A549 treated with GW870086 at 1 μM for 4 hours (cell line): Measurements from ENCODE around the gene RNF41. TPM values are rescaled to one million over a fixed set of nuclear protein-coding genes. Genes with fewer than 3 reads are reported as not detected.

Source experiments
- total RNA-seq: library from RNA; stranded (reverse); fragments of 200-300 nt; extraction: Qiagen RNA extraction; gene quantifications from 5 replicates; pipeline ENCODE4 v1.2.3, GENCODE V29; 2022; ENCODE audit warnings: low read depth

RNF41 gene
- total RNA-seq: 20.0 to 27.0 TPM (median 24.3 TPM) in 5 replicates

DNA sequence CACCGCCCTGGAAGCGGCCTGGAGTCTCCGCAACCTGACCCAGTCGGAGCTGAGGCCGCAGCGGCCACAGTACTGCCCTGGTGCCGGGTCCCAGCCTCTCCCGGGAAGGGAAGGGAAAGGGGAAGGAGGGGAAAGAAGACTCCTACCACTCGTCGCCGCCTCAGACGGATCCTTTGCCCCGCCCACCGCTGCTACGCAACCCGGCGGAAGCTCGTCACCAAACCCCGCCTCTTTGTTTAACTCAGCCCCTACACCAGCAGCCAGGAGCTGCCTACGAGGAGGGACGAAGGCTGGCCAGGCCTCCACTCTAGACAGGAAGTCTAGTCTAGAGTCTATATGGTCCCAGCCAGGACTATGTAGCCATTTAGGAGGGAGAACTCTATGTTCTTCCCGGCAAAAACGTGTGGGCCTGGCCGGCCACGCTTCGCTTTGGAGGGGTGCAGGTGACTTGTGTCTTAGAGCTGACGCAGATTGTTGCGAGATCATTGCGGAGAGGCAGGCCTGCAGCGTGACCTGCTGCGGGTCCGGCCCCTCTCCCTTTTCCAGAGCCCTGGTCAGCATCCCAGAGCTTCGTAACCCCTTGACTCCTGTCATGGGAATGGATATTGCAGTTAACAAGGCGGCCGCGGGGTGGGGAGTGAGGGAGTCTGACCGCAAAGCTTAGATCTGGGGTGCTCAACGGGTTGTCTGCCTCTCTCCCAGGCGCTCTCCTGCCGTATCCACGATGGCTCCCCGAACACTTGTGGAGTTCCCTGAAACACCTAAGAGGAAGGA, at the start of gene RNF41:
Gene RNF41 (minus strand): TSS at position 166 of the 774 bp plus-strand sequence. CDS start 7,875 bp downstream, outside the sequence.

DNA sequence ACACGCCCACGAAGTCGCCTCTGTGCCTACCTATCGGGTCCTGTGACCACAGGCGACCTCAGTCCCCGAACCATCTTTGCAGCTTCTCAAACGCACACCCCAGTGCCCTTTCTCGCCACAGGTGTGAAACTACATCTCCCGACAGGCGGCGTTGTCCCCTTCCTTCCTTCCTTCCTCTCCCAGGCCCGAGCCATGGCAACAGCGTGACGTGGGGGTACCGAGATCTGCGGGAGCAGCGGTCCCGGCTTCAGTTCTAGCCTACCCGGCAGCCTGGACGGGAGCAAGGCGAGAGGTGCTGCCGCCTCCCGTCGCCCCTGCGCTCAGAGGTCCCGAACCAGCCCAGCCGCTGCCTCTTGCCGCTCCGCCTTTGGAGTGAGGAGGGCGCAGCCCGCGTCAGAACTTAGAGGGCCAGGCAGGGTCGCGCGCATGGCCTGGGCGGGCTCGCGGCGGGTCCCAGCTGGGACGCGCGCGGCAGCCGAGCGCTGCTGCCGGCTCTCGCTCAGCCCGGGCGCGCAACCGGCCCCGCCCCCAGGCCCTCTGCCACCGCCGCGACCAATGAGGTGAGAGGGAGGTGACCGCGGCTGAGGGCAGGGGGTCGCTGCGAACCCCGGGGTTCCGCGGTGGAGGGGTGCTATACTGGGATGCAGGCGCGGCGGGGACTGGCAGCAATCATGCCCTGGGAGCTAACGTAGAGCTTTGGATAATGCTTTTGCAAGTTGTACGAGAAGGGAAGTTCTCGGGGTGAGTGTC, 45.1 kb upstream of the RNF41 start, which contains the start of gene COQ10A:
Gene COQ10A (plus strand): TSS at position 250 of the 750 bp plus-strand sequence. CDS start 177 bp downstream, at position 427.

DNA sequence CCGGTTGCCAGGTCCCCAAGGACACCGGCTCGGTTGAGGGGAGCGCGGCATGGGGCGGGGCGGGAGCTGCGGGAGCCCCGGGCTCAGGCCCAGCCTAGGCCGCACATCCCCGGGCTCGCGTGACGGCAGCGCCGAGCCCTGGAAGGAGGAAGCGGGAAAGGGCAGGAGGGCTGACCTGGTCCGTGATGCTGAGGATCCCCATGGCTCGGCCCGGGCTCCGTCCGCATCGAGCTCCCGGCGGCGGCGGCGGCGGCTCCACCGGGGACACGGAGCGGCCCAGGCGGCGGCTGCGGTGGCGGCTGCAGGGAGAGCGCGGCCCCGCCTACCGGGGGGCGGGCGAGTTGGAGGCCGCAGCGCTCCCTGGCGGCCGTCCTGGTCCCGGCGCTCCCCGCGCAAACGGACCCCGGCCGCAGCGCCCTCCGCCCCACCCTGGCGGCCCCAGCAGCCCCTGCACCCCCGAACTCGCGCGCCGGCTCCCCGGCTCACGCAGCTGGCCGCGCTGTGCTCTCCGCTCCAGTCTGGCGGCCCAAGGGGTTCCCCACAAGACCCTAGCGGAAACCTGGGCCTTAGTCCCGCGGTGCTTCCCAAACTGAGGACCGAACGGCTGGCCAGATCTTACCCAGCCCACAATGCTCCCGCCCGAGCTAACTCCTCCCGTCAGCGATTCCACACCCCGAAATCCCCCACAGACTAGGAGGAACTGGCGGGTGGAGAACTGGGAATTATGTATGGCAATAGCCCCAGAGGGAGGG, 36.5 kb upstream of the RNF41 start, which contains the start of gene ANKRD52:
Gene ANKRD52 (minus strand): TSS at position 317 of the 752 bp plus-strand sequence. CDS start 115 bp downstream, at position 202.

DNA sequence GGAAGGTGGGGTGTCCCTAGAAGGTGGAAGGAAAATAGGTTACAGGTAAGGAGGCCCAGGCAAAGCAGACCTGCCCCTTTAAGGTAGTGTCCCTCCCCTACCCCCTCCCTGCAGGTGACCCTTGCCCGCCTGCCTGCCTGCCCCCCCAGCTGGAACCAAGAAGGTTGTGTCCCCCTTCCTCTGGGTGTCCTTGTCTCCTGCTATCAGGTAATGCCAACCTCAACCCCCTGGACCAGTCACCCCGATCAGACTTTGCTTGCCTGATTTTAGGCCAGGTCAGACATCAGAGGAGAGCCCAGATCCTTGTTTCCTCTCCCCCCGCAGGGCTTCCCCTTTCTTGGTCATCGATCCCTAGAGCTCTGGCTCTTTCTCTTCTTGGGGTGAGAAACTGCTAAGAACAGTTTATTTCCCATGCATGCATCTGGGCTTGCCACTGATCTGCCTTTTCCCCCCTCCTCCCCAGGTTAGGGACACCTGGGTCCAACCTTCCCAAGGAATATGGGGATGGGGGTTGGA, 8.3 kb upstream of the RNF41 start, which contains the start of gene SLC39A5:
Gene SLC39A5 (plus strand): TSS at position 136 of the 516 bp plus-strand sequence. CDS start 1,224 bp downstream, outside the sequence.

DNA sequence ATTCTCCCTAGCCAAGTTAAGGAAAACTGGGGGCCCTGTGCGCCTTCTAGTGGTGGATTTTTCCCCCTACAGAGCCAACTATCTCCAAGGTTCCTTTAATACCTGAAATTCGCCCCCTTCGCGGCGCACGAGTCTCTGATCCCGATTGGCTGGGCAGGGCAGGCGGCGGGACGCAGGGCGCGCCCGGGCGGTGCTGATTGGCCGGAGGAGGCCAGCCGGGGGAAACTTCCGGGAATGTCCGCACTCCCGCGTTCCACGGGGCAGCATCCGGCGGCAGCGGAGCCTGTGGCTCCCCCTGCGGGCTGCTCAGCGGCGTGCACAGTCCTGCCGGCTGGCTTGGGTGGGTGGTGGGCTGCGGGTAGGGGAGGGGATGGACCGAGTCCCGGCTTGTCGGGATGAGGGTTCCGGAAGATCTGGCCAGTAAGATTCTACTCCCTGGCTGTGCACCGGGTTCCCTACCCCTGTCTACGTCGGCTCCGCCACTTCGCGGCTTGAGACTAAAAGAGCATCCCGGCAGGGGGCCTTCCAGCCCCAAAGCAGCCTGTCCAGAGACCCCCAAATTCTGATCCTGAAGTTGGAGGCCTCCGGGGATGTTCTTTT, 2.5 kb upstream of the RNF41 start, which contains the start of gene NABP2:
Gene NABP2 (plus strand): TSS at position 241 of the 600 bp plus-strand sequence. CDS start 515 bp downstream, outside the sequence.

DNA sequence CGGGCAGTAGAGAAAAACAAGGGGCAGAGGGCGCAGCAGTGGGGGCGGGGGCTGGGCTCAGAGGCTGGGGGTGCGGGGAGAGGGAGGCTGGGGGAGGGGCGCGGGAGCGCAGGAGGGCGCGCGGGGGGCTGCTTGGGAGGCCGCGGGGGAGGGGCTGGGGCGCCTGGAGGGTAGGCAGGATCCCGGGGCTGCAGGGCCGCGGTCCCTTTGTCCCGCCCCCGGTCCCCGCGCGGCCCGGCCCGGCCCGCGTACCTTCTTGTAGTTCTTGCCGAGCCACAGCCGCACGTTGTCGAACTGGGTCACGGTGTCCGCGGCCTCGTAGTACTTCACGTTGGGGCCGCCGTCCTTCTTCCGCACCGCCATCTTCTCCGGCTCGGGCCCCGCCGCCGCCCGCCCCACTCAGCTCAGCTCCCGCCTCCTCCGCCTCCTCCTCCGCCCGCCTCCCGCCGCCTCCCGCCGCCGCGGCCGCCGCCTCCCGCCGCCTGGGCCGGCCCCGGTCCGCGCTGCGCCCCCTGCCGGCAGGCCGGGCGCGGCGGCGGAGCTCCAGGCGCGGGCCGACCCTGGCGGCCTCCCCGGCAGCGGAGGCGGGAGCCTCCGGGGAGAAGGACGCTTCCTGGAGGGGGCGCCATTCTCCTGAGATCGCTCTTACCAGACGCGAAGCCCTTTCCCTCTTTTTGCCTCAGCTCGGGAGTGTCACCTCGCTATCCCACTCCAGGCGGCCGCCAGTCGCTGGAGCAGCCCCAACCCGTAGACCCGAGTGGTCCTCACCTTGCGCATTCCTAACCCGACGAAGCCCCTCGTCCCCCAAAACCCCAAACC, 32.4 kb downstream of the RNF41 start, which contains the start of gene SMARCC2:
Gene SMARCC2 (minus strand): TSS at position 385 of the 819 bp plus-strand sequence. CDS start 22 bp downstream, at position 363.

DNA sequence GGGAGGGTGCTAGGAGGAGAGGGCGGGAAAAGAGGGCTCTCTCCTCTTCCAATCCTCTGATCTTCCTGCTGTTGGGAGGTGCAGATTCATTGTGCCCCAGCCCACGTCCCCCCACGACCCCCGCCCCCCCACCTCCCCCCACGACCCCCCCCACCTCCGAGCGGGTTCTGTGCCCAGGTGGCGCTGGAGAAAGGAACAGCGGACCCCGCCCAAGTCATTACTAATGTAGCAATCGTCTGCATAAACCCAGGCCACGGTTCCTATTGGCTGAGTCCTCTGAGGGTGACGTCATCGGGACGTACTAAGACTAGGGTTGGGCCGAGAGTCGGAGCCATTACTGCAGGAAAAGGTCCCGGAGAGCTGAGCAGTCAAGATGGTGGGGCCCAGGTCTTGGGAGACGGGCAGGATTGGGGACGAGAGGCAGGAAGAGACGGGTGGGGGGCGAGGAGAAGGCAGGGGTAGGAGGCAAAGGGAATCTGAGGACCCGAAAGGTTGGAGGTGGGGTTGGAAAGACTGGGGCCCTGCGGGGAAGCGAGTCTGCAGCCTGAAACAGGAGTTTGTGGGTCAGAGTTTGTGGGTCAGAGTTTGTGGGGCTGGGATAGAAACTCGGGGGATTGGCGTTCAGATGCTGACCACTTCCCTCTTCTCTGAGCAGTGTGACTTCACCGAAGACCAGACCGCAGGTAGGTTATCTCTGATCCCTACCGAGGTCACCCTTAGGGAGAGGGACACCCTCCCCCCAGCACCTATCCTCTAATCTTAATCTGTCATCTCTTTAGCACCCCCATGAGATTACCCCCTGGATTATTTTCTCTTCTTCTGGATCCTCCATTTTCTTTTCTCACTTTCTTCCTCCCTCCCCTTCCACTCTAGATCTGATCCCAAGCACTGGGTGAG, 63.4 kb downstream of the RNF41 start, which contains the start of gene MYL6:
Gene MYL6 (plus strand): TSS at position 331 of the 897 bp plus-strand sequence. CDS start 43 bp downstream, at position 374.

Other genes with a start within 250 kb of the RNF41 start
- 24.4 to 34.1 TPM (median 32.7 TPM) in 5 replicates for gene RAB5B, start 247.8 kb downstream of the RNF41 start, total RNA-seq
- 7.5 to 9.4 TPM (median 9.2 TPM) in 5 replicates for gene SUOX, start 224.6 kb downstream of the RNF41 start, total RNA-seq
- gene IKZF4, start 200.9 kb downstream of the RNF41 start, total RNA-seq: 1.7 to 3.9 TPM (median 2.9 TPM) in 5 replicates
- 700 to 893 TPM (median 717 TPM) in 5 replicates for gene RPS26, start 180.0 kb downstream of the RNF41 start, total RNA-seq
- gene ERBB3, start 141.8 kb downstream of the RNF41 start, total RNA-seq: 0.95 to 3.0 TPM (median 1.4 TPM) in 5 replicates
- gene PA2G4, start 117.4 kb downstream of the RNF41 start, total RNA-seq: 283 to 329 TPM (median 289 TPM) in 5 replicates
- 5,218 to 5,761 TPM (median 5,566 TPM) in 5 replicates for gene RPL41, start 105.3 kb downstream of the RNF41 start, total RNA-seq
- 2.4 to 3.6 TPM (median 2.6 TPM) in 5 replicates for gene ZC3H10, start 103.7 kb downstream of the RNF41 start, total RNA-seq
- gene ESYT1, start 93.7 kb downstream of the RNF41 start, total RNA-seq: 63.1 to 68.1 TPM (median 65.7 TPM) in 5 replicates
- 72.9 to 93.3 TPM (median 80.4 TPM) in 5 replicates for gene MYL6B, start 69.3 kb downstream of the RNF41 start, total RNA-seq
- 2,118 to 2,979 TPM (median 2,161 TPM) in 5 replicates for gene MYL6, start 63.6 kb downstream of the RNF41 start, total RNA-seq
- gene SMARCC2, start 32.4 kb downstream of the RNF41 start, total RNA-seq: 27.3 to 35.8 TPM (median 34.5 TPM) in 5 replicates
- gene NABP2, start 2.4 kb upstream of the RNF41 start, total RNA-seq: 53.0 to 66.2 TPM (median 57.4 TPM) in 5 replicates
- gene SLC39A5, start 8.1 kb upstream of the RNF41 start, total RNA-seq: 0.34 TPM in 1 of 5 replicates, not detected in the others
- gene ANKRD52, start 36.5 kb upstream of the RNF41 start, total RNA-seq: 37.2 to 45.2 TPM (median 43.7 TPM) in 5 replicates
- gene COQ10A, start 45.0 kb upstream of the RNF41 start, total RNA-seq: 16.2 to 17.4 TPM (median 17.0 TPM) in 5 replicates
- gene CS, start 78.4 kb upstream of the RNF41 start, total RNA-seq: 153 to 169 TPM (median 159 TPM) in 5 replicates
- 115 to 162 TPM (median 149 TPM) in 5 replicates for gene CNPY2, start 94.1 kb upstream of the RNF41 start, total RNA-seq
- 13.1 to 19.3 TPM (median 15.9 TPM) in 5 replicates for gene PAN2, start 112.1 kb upstream of the RNF41 start, total RNA-seq
- 0.21 to 0.70 TPM (median 0.49 TPM) in 4 of 5 replicates, not detected in the other for gene IL23A, start 117.0 kb upstream of the RNF41 start, total RNA-seq
- 9.8 to 13.2 TPM (median 11.6 TPM) in 5 replicates for gene STAT2, start 138.2 kb upstream of the RNF41 start, total RNA-seq
- not detected in 5 replicates for gene APOF, start 140.9 kb upstream of the RNF41 start, total RNA-seq
- gene TIMELESS, start 227.5 kb upstream of the RNF41 start, total RNA-seq: 32.5 to 39.5 TPM (median 35.5 TPM) in 5 replicates
- 0.14 TPM in 1 of 5 replicates, not detected in the others for gene MIP, start 232.7 kb upstream of the RNF41 start, total RNA-seq
- 1.7 to 2.0 TPM (median 1.9 TPM) in 5 replicates for gene SPRYD4, start 246.7 kb upstream of the RNF41 start, total RNA-seq